HEK293 (cell line): ENCODE results near the gene SCAF4.

Experiments
- EGR2 ChIP-seq: fragments of 450-650 bp; formaldehyde crosslinking; IDR thresholded peaks from 2 replicates; pipeline ENCODE4 v1.5.1; 2016; ENCODE audit warnings: low read depth, missing biosample characterization, missing genetic modification characterization
- HOXD13 ChIP-seq: sonication (generic); formaldehyde crosslinking; IDR thresholded peaks from 2 replicates; pipeline ENCODE4 v1.8.0; 2022; ENCODE audit warnings: missing genetic modification reagents, borderline replicate concordance
- PATZ1 ChIP-seq: fragments of 450-650 bp; formaldehyde crosslinking; IDR thresholded peaks from 2 replicates; pipeline ENCODE4 v1.5.1; 2016; ENCODE audit warnings: missing biosample characterization, missing genetic modification characterization
- ZNF433 ChIP-seq: fragments of 450-650 bp; formaldehyde crosslinking; IDR thresholded peaks from 2 replicates; pipeline ENCODE4 v1.5.1; 2016; ENCODE audit warnings: missing biosample characterization, missing genetic modification characterization, low read depth
- ZNF449 ChIP-seq: fragments of 450-650 bp; formaldehyde crosslinking; IDR thresholded peaks from 2 replicates; pipeline ENCODE4 v1.5.1; 2017; ENCODE audit warnings: missing biosample characterization, mild to moderate bottlenecking, missing genetic modification characterization, moderate library complexity
- ZNF658 ChIP-seq: fragments of 450-650 bp; formaldehyde crosslinking; IDR thresholded peaks from 2 replicates; pipeline ENCODE4; 2016; ENCODE audit warnings: missing biosample characterization, missing genetic modification characterization
- ZNF792 ChIP-seq: fragments of 450-650 bp; formaldehyde crosslinking; IDR thresholded peaks from 2 replicates; pipeline ENCODE4 v1.5.1; 2016; ENCODE audit warnings: missing biosample characterization, missing genetic modification characterization
- ZSCAN5A ChIP-seq: fragments of 450-650 bp; formaldehyde crosslinking; IDR thresholded peaks from 2 replicates; pipeline ENCODE4 v1.5.1; 2016; ENCODE audit warnings: missing biosample characterization, missing genetic modification characterization
- TF ChIP-seq, protein P1 (sequence below): fragments of 450-650 bp; formaldehyde crosslinking; IDR thresholded peaks from 2 replicates; pipeline ENCODE4 v1.5.1; 2016; ENCODE audit warnings: missing biosample characterization, missing genetic modification characterization

DNA sequence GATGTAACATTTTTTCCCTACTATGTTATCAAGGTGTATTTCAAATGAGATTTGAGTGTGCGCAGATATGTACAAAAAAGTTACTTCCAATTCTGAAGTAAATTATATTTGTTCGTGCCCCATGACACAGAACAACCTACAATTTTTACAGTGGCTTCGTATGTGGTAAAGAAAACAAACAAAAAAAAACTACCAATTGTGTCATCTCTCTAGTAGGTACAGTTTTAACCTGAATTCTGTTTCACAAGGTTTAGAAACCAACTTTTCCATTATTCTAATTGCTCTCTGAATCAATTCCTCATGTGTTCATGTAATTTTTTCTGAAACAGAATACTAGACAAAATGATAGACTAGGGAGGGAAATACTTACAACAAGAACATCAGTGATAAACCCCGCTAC lies 7.4 kb downstream of the SCAF4 start:
- TF ChIP-seq ZNF658: no peak
- no peak for TF ChIP-seq ZSCAN5A (tag by site-specific recombination)
- TF ChIP-seq ZNF792: no peak
- no peak for TF ChIP-seq HOXD13 (CRISPR knock-in tag)
- TF ChIP-seq EGR2 (tag by site-specific recombination): no peak
- TF ChIP-seq ZNF433 (tag by site-specific recombination): no peak
- TF ChIP-seq PATZ1: no peak
- TF ChIP-seq, protein P1, sequence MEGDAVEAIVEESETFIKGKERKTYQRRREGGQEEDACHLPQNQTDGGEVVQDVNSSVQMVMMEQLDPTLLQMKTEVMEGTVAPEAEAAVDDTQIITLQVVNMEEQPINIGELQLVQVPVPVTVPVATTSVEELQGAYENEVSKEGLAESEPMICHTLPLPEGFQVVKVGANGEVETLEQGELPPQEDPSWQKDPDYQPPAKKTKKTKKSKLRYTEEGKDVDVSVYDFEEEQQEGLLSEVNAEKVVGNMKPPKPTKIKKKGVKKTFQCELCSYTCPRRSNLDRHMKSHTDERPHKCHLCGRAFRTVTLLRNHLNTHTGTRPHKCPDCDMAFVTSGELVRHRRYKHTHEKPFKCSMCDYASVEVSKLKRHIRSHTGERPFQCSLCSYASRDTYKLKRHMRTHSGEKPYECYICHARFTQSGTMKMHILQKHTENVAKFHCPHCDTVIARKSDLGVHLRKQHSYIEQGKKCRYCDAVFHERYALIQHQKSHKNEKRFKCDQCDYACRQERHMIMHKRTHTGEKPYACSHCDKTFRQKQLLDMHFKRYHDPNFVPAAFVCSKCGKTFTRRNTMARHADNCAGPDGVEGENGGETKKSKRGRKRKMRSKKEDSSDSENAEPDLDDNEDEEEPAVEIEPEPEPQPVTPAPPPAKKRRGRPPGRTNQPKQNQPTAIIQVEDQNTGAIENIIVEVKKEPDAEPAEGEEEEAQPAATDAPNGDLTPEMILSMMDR: no peak
- TF ChIP-seq ZNF449 (tag by site-specific recombination): no peak
